RWPE2 (cell line): Measurements from ENCODE around the gene TUBB8.
"Not testable (repeated sequence)": the region's sequence is repeated elsewhere in the genome, so short reads cannot be mapped to it uniquely, and the experiment has no call there.

Source experiments
- ATAC-seq: fragments of 200-7000 bp; cut with Tn5 transposase; 3 replicates; pipeline ENCODE4 v1.9.1; 2021; ENCODE audit warnings: low read depth
- DNase-seq: peaks from one replicate; pipeline ENCODE4 v3.0.0-alpha.2; 2020; ENCODE audit warnings: low spot score
- H3K27ac ChIP-seq: fragments of 450-650 bp; 2 replicates; pipeline ENCODE4 v1.5.1; 2017; ENCODE audit warnings: mild to moderate bottlenecking; ENCODE audit not compliant: poor library complexity, severe bottlenecking
- H3K27me3 ChIP-seq: fragments of 250-450 bp; sonication (Bioruptor Pico); 2 replicates; pipeline ENCODE4 v1.5.1; 2021; ENCODE audit warnings: mild to moderate bottlenecking, moderate library complexity; ENCODE audit not compliant: insufficient read depth, poor library complexity, severe bottlenecking
- H3K36me3 ChIP-seq: fragments of 250-450 bp; sonication (Bioruptor Pico); 2 replicates; pipeline ENCODE4 v1.5.1; 2020; ENCODE audit warnings: low read depth, mild to moderate bottlenecking, moderate library complexity
- H3K4me1 ChIP-seq: fragments of 250-450 bp; sonication (Bioruptor Pico); 2 replicates; pipeline ENCODE4 v1.5.1; 2021; ENCODE audit warnings: mild to moderate bottlenecking, moderate library complexity; ENCODE audit not compliant: insufficient read depth, poor library complexity, severe bottlenecking
- H3K4me3 ChIP-seq: fragments of 250-450 bp; sonication (Bioruptor Pico); 2 replicates; pipeline ENCODE4 v1.5.1; 2021; ENCODE audit warnings: mild to moderate bottlenecking, moderate library complexity; ENCODE audit not compliant: severe bottlenecking
- H3K9me3 ChIP-seq: fragments of 250-450 bp; sonication (Bioruptor Pico); 2 replicates; pipeline ENCODE4 v1.5.1; 2021; ENCODE audit warnings: mild to moderate bottlenecking, moderate library complexity; ENCODE audit not compliant: severe bottlenecking
- TF ChIP-seq, protein P1 (sequence below): fragments of 450-650 bp; IDR thresholded peaks from one replicate; pipeline ENCODE4 v1.5.1; 2017; ENCODE audit warnings: mild to moderate bottlenecking, moderate library complexity; ENCODE audit not compliant: poor library complexity, severe bottlenecking

Gene TUBB8

GRCh38 chr10:80477-81105 is 31.5 kb upstream of the TUBB8 start:
- no peak overlapping the region for H3K27ac ChIP-seq
- no peak overlapping the region for H3K4me3 ChIP-seq
- no peaks in the 10 kb centered on the region for H3K36me3 ChIP-seq
- TF ChIP-seq, protein P1, sequence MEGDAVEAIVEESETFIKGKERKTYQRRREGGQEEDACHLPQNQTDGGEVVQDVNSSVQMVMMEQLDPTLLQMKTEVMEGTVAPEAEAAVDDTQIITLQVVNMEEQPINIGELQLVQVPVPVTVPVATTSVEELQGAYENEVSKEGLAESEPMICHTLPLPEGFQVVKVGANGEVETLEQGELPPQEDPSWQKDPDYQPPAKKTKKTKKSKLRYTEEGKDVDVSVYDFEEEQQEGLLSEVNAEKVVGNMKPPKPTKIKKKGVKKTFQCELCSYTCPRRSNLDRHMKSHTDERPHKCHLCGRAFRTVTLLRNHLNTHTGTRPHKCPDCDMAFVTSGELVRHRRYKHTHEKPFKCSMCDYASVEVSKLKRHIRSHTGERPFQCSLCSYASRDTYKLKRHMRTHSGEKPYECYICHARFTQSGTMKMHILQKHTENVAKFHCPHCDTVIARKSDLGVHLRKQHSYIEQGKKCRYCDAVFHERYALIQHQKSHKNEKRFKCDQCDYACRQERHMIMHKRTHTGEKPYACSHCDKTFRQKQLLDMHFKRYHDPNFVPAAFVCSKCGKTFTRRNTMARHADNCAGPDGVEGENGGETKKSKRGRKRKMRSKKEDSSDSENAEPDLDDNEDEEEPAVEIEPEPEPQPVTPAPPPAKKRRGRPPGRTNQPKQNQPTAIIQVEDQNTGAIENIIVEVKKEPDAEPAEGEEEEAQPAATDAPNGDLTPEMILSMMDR = no peak
- H3K9me3 ChIP-seq = no peaks in the 10 kb centered on the region
- DNase-seq (no peak), ATAC-seq (no peak)
- H3K27me3 ChIP-seq = no peaks in the 10 kb centered on the region
- no peaks in the 10 kb centered on the region for H3K4me1 ChIP-seq

- DNase-seq (no peak), ATAC-seq (no peak)
- no peaks in the 10 kb centered on the region for H3K9me3 ChIP-seq
- no peak overlapping the region for H3K4me3 ChIP-seq
- no peaks in the 10 kb centered on the region for H3K4me1 ChIP-seq
- no peaks in the 10 kb centered on the region for H3K36me3 ChIP-seq
- no peak overlapping the region for H3K27ac ChIP-seq
- TF ChIP-seq, protein P1 = no peak
- no peaks in the 10 kb centered on the region for H3K27me3 ChIP-seq
These were observed 30.6 kb upstream of the TUBB8 start for GRCh38 chr10:79532-80215.

- TF ChIP-seq, protein P1 = no peak
- ATAC-seq = no peak
- H3K27ac ChIP-seq = no peak overlapping the region
- no peak overlapping the region for H3K4me3 ChIP-seq
- H3K27me3 ChIP-seq = no peaks in the 10 kb centered on the region
- no peaks in the 10 kb centered on the region for H3K4me1 ChIP-seq
- H3K36me3 ChIP-seq = no peaks in the 10 kb centered on the region
- no peak for DNase-seq
- H3K9me3 ChIP-seq = no peaks in the 10 kb centered on the region
These were observed 29.5 kb upstream of the TUBB8 start for GRCh38 chr10:78556-78955.

DNA sequence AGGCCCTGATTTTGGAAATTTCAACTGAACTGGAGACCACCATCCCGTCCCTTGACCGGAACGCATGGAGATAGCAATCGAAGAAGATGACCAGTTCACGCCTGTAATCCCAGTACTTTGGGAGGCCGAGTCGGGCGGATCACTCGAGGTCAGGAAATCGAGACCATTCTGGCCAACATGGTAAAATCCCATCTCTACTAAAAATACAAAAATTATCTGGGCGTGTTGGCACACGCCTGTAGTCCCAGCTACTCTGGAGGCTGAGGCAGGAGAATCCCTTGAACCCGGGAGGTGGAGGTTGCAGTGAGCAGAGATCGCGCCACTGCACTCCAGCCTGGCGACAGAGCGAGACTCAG is 25.1 kb upstream of the TUBB8 start:
- not testable (repeated sequence) for ATAC-seq, H3K36me3 ChIP-seq, H3K27me3 ChIP-seq, H3K4me1 ChIP-seq, H3K9me3 ChIP-seq, DNase-seq, H3K27ac ChIP-seq
- TF ChIP-seq, protein P1 = peak; percentile 54
- H3K4me3 ChIP-seq = peak overlapping the region; percentile 35
